T-helper 17 cell (primary cell): ENCODE measurements around the gene BEST3. TPM values are rescaled to one million over a fixed set of nuclear protein-coding genes. Genes with fewer than 3 reads are reported as not detected.
"Not testable (repeated sequence)": the region's sequence is repeated elsewhere in the genome, so short reads cannot be mapped to it uniquely, and the experiment has no call there.

ENCODE experiments used
- ATAC-seq: fragments of 150-1000 bp; cut with Tn5 transposase; 2 replicates; pipeline ENCODE4 v1.10.0; 2021; ENCODE audit warnings: mild to moderate bottlenecking, moderate library complexity
- DNase-seq, 3 donors: peaks; one replicate each; pipeline versions ENCODE4 v3.0.0 to v3.0.0-alpha.2; 2020 to 2021
- H3K9me3 ChIP-seq: one replicate; pipeline ENCODE4 v1.7.0; 2013; ENCODE audit warnings: low read length, mild to moderate bottlenecking; ENCODE audit not compliant: control insufficient read depth, poor library complexity, severe bottlenecking
- H3K27ac Mint-ChIP-seq: one replicate; pipeline ENCODE4 v1.8.0; 2022; ENCODE audit warnings: mild to moderate bottlenecking, moderate library complexity, mixed read lengths
- H3K27me3 Mint-ChIP-seq: one replicate; pipeline ENCODE4 v1.8.0; 2022; ENCODE audit warnings: mixed read lengths
- H3K36me3 Mint-ChIP-seq: one replicate; pipeline ENCODE4 v1.8.0; 2022; ENCODE audit warnings: low read depth, mixed read lengths
- H3K4me1 Mint-ChIP-seq: one replicate; pipeline ENCODE4 v1.8.0; 2022; ENCODE audit warnings: mild to moderate bottlenecking, mixed read lengths
- H3K4me3 Mint-ChIP-seq: one replicate; pipeline ENCODE4 v1.8.0; 2022; ENCODE audit warnings: mild to moderate bottlenecking, moderate library complexity, mixed read lengths
- total RNA-seq, 4 donors: library from RNA in 2 of 4; stranded (reverse) in 2 of 4; gene quantifications; one replicate each; pipeline ENCODE4 v1.2.3 and lab custom pipeline; 2022 to 2026

BEST3 gene
- total RNA-seq, 2 donors from 2014 or later = 0.44 TPM; not detected in 1

DNA sequence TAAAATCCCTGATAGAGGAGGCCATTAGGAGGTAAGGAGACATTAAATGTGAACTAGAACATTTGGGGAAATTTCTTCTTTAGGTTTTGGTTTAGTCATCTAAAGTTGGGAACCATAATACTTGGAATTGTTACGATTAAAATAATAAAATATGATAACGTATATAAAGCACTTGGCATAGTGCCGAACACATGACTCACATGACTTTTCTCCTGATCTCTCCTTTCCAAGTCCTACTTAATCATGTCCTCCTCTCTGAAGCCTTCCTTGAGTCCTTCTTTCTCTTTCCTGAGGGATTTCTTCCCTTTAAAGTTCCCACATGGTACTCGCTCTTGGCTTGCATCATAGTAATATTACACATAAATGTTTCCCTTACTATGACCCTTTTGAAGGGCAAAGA, 20.0 kb downstream of the BEST3 start:
- H3K9me3 ChIP-seq = no peaks in the 10 kb centered on the region
- DNase-seq = no peak
- Mint-ChIP-seq H3K27me3 (peaks cover 34% of the 10 kb centered on the region), H3K27ac (no peak overlapping the region), H3K4me3 (no peak overlapping the region), H3K4me1 (no peaks in the 10 kb centered on the region), H3K36me3 (no peaks in the 10 kb centered on the region)
- no peak for ATAC-seq

DNA sequence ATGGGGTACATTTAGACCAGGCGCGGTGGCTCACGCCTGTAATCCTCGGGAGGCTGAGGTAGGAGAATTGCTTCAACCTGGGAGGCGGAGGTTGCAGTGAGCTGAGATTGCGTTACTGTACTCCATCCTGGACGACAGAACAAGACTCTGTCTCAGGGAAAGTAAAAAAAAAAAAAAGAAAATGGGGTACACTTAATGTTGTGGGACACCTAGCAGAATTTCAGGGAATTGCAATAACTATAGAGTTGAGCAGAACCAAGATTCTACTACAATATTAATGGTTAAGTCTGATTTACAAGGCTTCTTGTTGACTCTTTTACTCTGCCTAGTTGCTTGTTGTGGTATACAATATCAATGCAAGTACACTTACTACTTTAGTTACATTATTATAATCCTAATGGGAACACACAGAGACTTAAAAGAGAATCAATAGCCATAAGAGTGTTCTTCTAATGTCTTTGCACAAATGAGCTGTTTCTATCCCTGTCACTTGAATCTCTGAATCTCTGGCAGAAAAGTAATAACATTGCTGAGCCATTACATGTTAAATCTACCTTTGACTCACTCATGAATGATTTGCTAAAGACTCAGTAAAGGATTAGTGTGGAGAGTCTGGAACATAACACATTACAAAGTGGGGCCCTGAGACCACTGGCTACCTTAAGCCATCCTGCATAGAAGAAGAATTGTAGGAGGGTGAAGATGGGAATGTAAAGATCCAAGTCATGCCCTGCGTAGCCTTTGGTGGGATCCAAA, 22.7 kb downstream of the BEST3 start:
- H3K4me3 Mint-ChIP-seq = no peak overlapping the region
- no peak for DNase-seq
- H3K27me3 Mint-ChIP-seq = peaks cover 17% of the 10 kb centered on the region
- H3K4me1 Mint-ChIP-seq = no peaks in the 10 kb centered on the region
- no peaks in the 10 kb centered on the region for H3K9me3 ChIP-seq
- ATAC-seq = no peak
- no peaks in the 10 kb centered on the region for H3K36me3 Mint-ChIP-seq
- no peak overlapping the region for H3K27ac Mint-ChIP-seq

DNA sequence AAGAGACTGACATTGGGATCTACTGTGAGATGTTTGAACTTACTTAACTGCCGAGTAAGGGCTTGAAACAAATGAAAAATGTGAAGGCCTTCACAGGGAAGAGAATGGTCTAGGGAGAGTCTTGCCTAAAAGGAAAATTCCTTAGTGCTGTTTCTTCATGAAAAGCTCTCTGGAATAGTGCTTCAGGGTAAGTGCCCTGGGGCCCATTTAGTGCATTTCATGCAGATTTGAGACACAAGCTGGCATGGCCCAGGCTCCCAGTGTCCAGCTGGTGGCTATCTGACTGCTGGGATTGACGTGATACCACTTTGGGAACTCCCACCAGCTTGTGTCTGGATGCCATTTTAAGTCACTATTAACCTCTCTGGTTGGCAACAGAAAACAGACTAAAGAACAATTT, 26.9 kb downstream of the BEST3 start:
- no peak for DNase-seq
- H3K27me3 Mint-ChIP-seq = peaks cover 10% of the 10 kb centered on the region

DNA sequence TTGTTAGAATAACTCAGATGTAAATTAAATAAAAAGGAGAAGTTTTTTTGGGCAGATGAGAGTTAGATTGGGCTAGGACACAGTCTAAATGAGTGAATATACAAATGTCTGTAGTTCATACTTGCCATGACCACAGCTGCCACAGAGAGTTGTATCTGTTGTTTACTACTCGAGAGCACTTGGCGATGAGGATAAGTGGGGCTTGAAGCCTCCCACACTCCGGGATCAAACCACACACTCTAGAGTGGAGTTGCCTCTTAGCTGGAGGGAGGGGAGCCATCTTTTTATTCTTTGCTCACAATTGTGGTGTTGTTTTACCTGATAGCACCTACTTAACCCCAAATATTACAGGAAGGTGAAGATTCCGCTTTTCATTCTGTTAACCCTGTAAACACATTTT, 27.5 kb downstream of the BEST3 start:
- DNase-seq = no peak
- no peaks in the 10 kb centered on the region for H3K9me3 ChIP-seq
- H3K4me3 Mint-ChIP-seq = no peak overlapping the region
- ATAC-seq = no peak
- no peak overlapping the region for H3K27ac Mint-ChIP-seq
- H3K36me3 Mint-ChIP-seq = no peaks in the 10 kb centered on the region
- peaks cover 7% of the 10 kb centered on the region for H3K27me3 Mint-ChIP-seq
- no peaks in the 10 kb centered on the region for H3K4me1 Mint-ChIP-seq

More for the DNA sequence above, 26.9 kb downstream of the BEST3 start:
- ATAC-seq = no peak
- Mint-ChIP-seq H3K27ac (no peak overlapping the region), H3K4me3 (no peak overlapping the region), H3K4me1 (no peaks in the 10 kb centered on the region), H3K36me3 (no peaks in the 10 kb centered on the region)
- H3K9me3 ChIP-seq = no peaks in the 10 kb centered on the region

DNA sequence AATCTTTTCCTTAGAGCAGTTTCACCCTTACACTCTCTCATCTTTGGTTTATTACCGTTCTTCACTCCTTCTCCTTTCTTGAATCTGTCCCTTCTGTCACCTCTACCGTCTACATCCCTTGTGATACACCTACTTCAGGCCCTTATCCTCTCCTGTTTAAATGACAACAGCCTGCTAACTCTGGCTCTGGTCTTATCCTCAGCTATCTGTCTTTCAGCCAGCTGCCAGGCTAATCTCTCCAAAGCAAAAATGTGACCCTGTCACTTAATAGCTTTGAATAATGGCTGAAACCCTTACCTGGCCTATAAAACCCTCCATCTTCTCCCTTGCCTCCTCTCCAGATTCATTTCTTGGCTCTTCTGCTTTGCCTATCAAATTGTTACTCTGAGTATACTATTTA, 32.3 kb downstream of the BEST3 start:
- Mint-ChIP-seq H3K4me1 (peaks cover 2% of the 10 kb centered on the region), H3K36me3 (peaks cover 2% of the 10 kb centered on the region), H3K4me3 (no peak overlapping the region), H3K27ac (no peak overlapping the region), H3K27me3 (peaks cover 18% of the 10 kb centered on the region)
- no peak for DNase-seq
- no peak for ATAC-seq
- no peaks in the 10 kb centered on the region for H3K9me3 ChIP-seq

DNA sequence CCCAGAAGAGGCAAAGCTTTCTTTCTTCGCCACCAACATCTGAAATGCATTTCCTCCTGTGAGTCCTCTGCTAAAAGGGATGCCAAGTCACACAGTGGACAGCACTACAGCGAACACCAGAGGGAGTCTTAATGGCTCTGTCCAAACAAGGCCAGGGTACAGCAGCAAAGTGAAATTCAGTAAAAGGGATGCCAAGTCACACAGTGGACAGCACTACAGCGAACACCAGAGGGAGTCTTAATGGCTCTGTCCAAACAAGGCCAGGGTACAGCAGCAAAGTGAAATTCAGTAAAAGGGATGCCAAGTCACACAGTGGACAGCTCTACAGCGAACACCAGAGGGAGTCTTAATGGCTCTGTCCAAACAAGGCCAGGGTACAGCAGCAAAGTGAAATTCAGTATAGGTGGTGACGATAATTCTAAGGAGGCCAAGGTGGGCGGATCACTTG, 34.1 kb downstream of the BEST3 start:
- not testable (repeated sequence) for ATAC-seq, DNase-seq
- H3K27me3 Mint-ChIP-seq = peaks cover 27% of the 10 kb centered on the region

DNA sequence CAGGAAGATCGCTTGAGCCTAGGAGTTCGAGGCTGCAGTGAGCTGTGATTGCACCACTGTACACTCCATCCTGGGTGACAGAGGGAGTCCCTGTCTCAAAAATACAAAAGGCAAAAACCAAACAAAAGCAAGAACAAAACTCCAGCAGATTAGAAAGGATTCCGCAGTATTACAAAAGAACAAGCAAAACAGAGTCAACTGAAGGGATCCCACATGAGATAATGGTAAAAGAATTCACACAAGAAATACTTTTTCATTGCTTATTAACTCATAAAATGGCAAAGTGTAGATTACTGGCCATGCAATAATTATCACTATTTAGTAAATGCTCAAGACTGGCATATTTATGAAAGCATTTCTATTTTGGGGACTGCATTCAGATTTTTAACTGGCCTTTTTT, 35.4 kb downstream of the BEST3 start:
- H3K4me3 Mint-ChIP-seq = no peak overlapping the region
- peaks cover 2% of the 10 kb centered on the region for H3K36me3 Mint-ChIP-seq
- H3K27me3 Mint-ChIP-seq = peaks cover 33% of the 10 kb centered on the region
- H3K4me1 Mint-ChIP-seq = peaks cover 2% of the 10 kb centered on the region
- no peak overlapping the region for H3K27ac Mint-ChIP-seq
- no peaks in the 10 kb centered on the region for H3K9me3 ChIP-seq
- no peak for ATAC-seq
- DNase-seq = no peak

More for the DNA sequence above, 34.1 kb downstream of the BEST3 start:
- H3K27ac Mint-ChIP-seq, H3K9me3 ChIP-seq, H3K4me1 Mint-ChIP-seq, H3K36me3 Mint-ChIP-seq, H3K4me3 Mint-ChIP-seq: not testable (repeated sequence)

DNA sequence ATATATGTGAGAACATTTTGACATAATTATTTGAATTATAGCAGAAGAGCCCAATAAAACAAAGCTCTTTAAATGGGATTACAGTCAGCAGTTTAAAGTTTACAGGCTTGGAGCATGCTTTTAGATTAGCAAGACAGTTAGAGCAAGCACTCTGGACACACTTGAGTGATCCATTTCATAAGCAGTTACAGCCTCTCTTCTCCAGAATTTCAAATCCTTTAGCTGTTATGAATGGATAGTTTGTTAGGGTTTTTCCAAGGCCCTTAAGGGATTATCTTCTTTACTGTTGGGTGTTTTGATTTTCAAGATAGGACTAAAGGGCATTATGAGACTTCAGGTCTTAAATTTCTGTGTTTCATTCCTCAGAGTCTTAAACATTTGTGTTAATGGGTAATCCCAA, 36.3 kb downstream of the BEST3 start:
- H3K36me3 Mint-ChIP-seq = peaks cover 2% of the 10 kb centered on the region
- ATAC-seq (no peak), DNase-seq (no peak)

DNA sequence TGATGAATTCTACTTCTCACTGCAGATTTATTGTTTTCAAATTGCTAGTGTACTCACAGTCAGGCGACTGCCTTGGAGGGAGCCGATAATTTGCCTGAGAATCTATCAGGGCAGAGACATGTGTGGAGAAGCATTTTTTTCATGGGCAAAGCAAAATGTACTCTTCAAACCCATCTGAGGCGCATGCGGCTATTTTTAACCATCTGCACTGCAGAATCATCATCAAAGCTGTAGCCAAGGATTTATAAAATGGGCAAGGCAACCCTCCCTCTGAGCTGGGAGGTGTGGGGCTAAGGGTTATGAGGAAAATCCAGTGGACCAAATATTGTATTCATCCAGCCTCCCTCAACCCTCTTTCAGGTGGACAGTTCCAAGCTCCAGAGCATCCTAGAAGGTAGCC, 37.7 kb downstream of the BEST3 start:
- Mint-ChIP-seq H3K4me3 (no peak overlapping the region), H3K36me3 (peaks cover 2% of the 10 kb centered on the region), H3K4me1 (peaks cover 2% of the 10 kb centered on the region), H3K27ac (no peak overlapping the region), H3K27me3 (peaks cover 38% of the 10 kb centered on the region)
- no peaks in the 10 kb centered on the region for H3K9me3 ChIP-seq
- DNase-seq (no peak), ATAC-seq (no peak)

More for the DNA sequence above, 36.3 kb downstream of the BEST3 start:
- Mint-ChIP-seq H3K4me3 (no peak overlapping the region), H3K27ac (no peak overlapping the region), H3K27me3 (peaks cover 38% of the 10 kb centered on the region), H3K4me1 (peaks cover 2% of the 10 kb centered on the region)
- H3K9me3 ChIP-seq = no peaks in the 10 kb centered on the region

DNA sequence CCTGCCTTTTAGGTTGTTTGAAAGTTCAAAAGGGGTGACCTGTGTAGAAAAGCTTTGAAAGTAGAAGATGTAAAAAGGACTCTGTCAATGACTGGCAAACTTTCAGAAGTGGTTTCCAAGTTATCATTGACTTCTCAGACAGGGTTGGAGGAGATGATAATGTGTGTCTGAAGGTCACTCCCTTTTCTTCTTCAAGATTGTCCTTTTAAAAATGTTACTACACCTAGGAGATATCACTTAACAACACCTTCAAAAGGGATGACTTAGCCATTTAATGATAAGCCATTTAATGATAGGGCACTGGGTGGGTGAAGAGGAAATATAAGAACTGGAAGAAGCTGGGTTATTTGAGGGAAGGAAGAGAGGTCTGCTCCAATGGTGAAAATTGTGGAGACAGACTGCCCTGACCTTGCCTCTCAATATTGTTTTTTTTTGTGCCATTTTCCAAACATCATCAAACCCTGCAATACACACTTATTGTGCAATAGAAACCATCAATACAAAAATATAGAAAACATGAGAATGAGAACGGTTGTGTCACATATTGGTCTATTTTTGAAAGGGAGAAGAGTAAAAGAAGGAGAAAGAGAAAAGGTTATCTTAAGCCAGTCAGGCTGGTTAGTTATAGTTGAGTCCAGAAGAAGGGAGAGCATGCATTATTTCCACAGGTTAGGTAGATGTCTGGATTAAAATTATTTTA, 38.8 kb downstream of the BEST3 start:
- peaks cover 2% of the 10 kb centered on the region for H3K4me1 Mint-ChIP-seq
- no peak for DNase-seq
- no peak overlapping the region for H3K27ac Mint-ChIP-seq
- no peaks in the 10 kb centered on the region for H3K9me3 ChIP-seq
- no peak for ATAC-seq
- H3K36me3 Mint-ChIP-seq = peaks cover 2% of the 10 kb centered on the region
- H3K27me3 Mint-ChIP-seq = peaks cover 38% of the 10 kb centered on the region
- no peak overlapping the region for H3K4me3 Mint-ChIP-seq

DNA sequence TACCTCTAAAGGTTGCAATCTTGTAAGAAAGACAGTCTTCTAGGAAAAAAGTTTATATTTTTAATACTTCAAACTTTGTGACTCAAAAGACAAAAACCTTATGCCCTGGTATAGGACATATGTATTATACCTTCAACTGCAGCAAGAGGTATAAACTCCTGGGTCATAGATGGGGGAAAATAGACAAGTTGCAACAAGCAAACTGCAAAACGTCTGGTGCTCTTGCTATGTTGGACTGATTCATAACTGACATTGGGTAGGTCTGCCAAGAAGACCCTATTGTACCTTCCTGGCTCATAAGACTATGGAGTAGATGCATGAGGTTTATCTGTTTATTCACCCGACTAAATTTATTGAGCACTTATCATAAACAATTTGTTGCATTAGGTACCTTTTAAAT, 40.9 kb downstream of the BEST3 start:
- no peaks in the 10 kb centered on the region for H3K4me1 Mint-ChIP-seq
- no peaks in the 10 kb centered on the region for H3K9me3 ChIP-seq
- H3K4me3 Mint-ChIP-seq = no peak overlapping the region
- ATAC-seq = no peak
- no peak overlapping the region for H3K27ac Mint-ChIP-seq
- H3K27me3 Mint-ChIP-seq = peaks cover 25% of the 10 kb centered on the region
- no peaks in the 10 kb centered on the region for H3K36me3 Mint-ChIP-seq
- DNase-seq = no peak

DNA sequence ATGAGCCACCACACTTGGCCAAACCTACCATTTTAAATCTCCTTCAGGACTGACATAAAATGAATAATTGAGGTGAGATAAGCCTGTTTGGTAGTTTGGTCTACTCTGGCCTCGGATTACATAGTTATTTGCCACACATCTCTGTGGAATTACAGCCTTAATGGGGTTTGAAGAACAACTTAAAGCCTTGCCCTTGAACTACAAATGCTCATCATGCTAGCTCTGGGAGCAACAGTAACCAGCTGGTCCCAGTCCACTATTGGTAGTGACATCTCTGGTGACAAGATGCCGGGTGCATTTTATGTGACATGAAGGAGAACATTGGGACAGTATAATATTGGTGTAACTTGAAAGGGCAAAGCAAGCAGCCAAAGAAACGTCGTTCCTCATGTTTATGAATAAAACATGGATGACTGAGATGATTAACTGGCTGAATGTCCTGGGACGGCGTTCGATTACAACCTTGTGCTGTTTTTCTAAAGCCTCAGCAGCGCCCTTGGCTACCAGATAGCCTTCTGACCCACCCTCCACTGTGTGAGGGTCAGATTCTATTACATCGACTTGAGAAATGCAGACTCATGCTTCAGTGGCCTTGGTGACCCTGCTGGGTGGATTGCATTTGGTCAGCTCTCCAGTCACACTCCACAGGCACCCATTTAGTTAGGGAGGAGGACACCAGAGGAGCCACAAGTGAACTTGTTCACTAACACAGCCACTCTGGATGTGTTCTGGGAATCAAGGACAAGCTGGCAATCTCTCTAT, 41.5 kb downstream of the BEST3 start:
- Mint-ChIP-seq H3K27ac (no peak overlapping the region), H3K4me3 (no peak overlapping the region), H3K4me1 (no peaks in the 10 kb centered on the region), H3K36me3 (no peaks in the 10 kb centered on the region), H3K27me3 (peaks cover 27% of the 10 kb centered on the region)
- no peaks in the 10 kb centered on the region for H3K9me3 ChIP-seq
- ATAC-seq (no peak), DNase-seq (no peak)

DNA sequence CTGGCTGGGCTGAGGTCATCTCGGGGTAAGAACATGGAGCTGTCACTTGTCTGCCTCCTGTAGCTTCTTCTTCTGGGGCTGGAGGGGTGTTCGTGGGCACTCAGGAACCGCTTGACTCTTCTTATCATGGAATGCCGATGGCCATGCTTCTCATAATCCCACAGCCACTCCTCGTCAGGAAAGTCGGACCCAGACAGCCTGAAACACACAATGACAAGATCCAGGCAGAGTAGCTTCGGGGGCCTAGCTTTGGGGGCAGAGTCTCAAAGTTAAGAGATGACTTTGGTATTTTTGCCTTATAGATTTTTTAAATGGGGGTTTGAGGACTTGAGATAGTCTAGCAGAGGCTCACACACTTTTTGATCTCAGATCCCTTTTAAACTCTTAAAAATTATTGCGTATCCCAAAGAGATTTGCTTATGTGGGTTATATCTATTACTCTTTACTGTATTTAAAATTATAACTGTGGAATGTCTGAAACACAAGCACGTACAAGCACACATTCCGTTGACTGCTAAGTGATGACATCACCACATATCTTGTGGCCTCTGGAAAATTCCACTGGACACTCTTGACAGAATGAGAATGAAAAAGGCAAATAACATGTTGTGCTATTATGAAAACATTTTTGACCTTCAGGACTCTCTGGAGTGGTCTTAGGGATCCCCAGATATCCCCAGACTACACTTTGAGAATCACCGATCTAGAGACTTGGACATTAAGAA, 43.3 kb downstream of the BEST3 start:
- no peak for ATAC-seq

More for the DNA sequence above, 43.3 kb downstream of the BEST3 start:
- DNase-seq = no peak
- Mint-ChIP-seq H3K27me3 (peaks cover 35% of the 10 kb centered on the region), H3K4me3 (no peak overlapping the region), H3K36me3 (no peaks in the 10 kb centered on the region), H3K27ac (no peak overlapping the region), H3K4me1 (no peaks in the 10 kb centered on the region)
- H3K9me3 ChIP-seq = no peaks in the 10 kb centered on the region
